ENCODE data around the gene EPC1. TPM values are rescaled to one million over a fixed set of nuclear protein-coding genes. Genes with fewer than 3 reads are reported as not detected.
A peak's percentile ranks its signal among the peaks of the same experiment; 100 is the strongest.

EPC1 gene
- polyA plus RNA-seq, 2 of the 4 experiments (the other 2 are of a cell fraction) = 14.7 to 47.2 TPM

GRCh38 chr10:32377458-32378259, 30.7 kb upstream of the EPC1 start:
- FAIRE-seq = no peak

More at GRCh38 chr10:32377458-32378259, 30.7 kb upstream of the EPC1 start:
- H3K4me3 ChIP-seq = peak overlapping the region; percentile 65
- POLR2A ChIA-PET = interaction anchor here (1.2 to 1.6 kb wide), 3 partner anchors 16 to 603 kb away, joined by 4 to 7 read pairs (median 6); partner anchors contain the start of gene CCDC7
- ATAC-seq (peak in 1 of 2 experiments; percentile 35; a peak in 3 of 6 replicates), DNase-seq (ENCODE audit: low read depth in 1 of 2, low spot score in 1 of 2) (peak in 1 of 2 experiments; percentile 57)
- H3K27ac ChIP-seq = peak overlapping the region; percentile 83 to 86
- TF ChIP-seq MYC (IDR thresholded peaks at IDR 0.05; ENCODE audit: borderline replicate concordance, low read length) = no peak
- TF ChIP-seq CTCF (IDR thresholded peaks at IDR 0.05) = peak; percentile 80
- no peak for TF ChIP-seq MAZ (IDR thresholded peaks at IDR 0.05; ENCODE audit: borderline replicate concordance, low read depth, low read length)
- TF ChIP-seq BCL3 (IDR thresholded peaks at IDR 0.05) = no peak
- no peak for TF ChIP-seq POLR2A (IDR thresholded peaks at IDR 0.05; ENCODE audit: low read length)
- no peak for TF ChIP-seq MAFK (IDR thresholded peaks at IDR 0.05; ENCODE audit: partially characterized antibody)
- TF ChIP-seq HOXB13 (CRISPR knock-in tag; IDR thresholded peaks at IDR 0.05; ENCODE audit: low read depth) = no peak
- no peak for TF ChIP-seq FOSB (CRISPR knock-in tag; IDR thresholded peaks at IDR 0.05)
- no peak for TF ChIP-seq E2F6 (IDR thresholded peaks at IDR 0.05; ENCODE audit: borderline replicate concordance, low read depth)
- TF ChIP-seq TFCP2L1 (CRISPR knock-in tag; IDR thresholded peaks at IDR 0.05) = no peak
- TF ChIP-seq RFX5 (IDR thresholded peaks at IDR 0.05) = no peak
- no peak for TF ChIP-seq BHLHE40 (IDR thresholded peaks at IDR 0.05; ENCODE audit: low read depth, low read length)
- no peak for TF ChIP-seq TP53 (CRISPR knock-in tag; IDR thresholded peaks at IDR 0.05)
- no peak for TF ChIP-seq NPAS2 (CRISPR knock-in tag; IDR thresholded peaks at IDR 0.05; ENCODE audit: borderline replicate concordance)
- no peak for TF ChIP-seq EP300 (IDR thresholded peaks at IDR 0.05)
- no peak for TF ChIP-seq USF2 (IDR thresholded peaks at IDR 0.05)
- peak; percentile 11 to 22; a peak in 2 of 5 replicates for TF ChIP-seq RAD21 (conservative IDR thresholded peaks at IDR 0.05 in 1 of 2, IDR thresholded peaks at IDR 0.05 in 1 of 2)
- TF ChIP-seq JUN (IDR thresholded peaks at IDR 0.05) = 0 out of 5 replicates have a peak, but pooled peaks of 1 of the 2 experiments have one; percentile 23
- no peak for TF ChIP-seq PHF8 (IDR thresholded peaks at IDR 0.05; ENCODE audit: borderline replicate concordance, low read depth)
- TF ChIP-seq HDAC2 (IDR thresholded peaks at IDR 0.05) = no peak
- no peak for TF ChIP-seq HMGXB4 (CRISPR knock-in tag; IDR thresholded peaks at IDR 0.05; ENCODE audit: borderline replicate concordance)
- TF ChIP-seq ZSCAN20 (CRISPR knock-in tag; IDR thresholded peaks at IDR 0.05) = no peak
- no peak for TF ChIP-seq HOXA7 (CRISPR knock-in tag; IDR thresholded peaks at IDR 0.05)
- TF ChIP-seq CHD2 (IDR thresholded peaks at IDR 0.05; ENCODE audit: low read length, partially characterized antibody) = no peak
- WGBS (ENCODE audit: missing lambda C conversion rate) = under 1% methylated on average over 6 of the region's 6 CpGs
- no peaks in the 10 kb centered on the region for H3K9me3 ChIP-seq
- H3K4me1 ChIP-seq = peaks cover 46% of the 10 kb centered on the region
- CTCF ChIA-PET = interaction anchor here (0.7 to 3.0 kb wide), 9 partner anchors 10 to 666 kb away, joined by 3 to 15 read pairs (median 3); no protein-coding TSS in a partner anchor
- H3K4me2 ChIP-seq = peak overlapping the region; percentile 91

All from A549 (cell line).